Right hindlimb (tissue), 1 donor: ENCODE results near the gene RAB36.

ENCODE experiments used
- DNase-seq: peaks from one replicate; pipeline ENCODE4 v3.0.0-alpha.2; 2018

RAB36 gene

GRCh38 chr22:23144932-23145877 lies at the start of gene RAB36:
Gene RAB36, plus strand, starts transcription at chr22:23145477. Its CDS starts 1,140 bp downstream, at chr22:23146617.
- peak; percentile 96 for DNase-seq

DNA sequence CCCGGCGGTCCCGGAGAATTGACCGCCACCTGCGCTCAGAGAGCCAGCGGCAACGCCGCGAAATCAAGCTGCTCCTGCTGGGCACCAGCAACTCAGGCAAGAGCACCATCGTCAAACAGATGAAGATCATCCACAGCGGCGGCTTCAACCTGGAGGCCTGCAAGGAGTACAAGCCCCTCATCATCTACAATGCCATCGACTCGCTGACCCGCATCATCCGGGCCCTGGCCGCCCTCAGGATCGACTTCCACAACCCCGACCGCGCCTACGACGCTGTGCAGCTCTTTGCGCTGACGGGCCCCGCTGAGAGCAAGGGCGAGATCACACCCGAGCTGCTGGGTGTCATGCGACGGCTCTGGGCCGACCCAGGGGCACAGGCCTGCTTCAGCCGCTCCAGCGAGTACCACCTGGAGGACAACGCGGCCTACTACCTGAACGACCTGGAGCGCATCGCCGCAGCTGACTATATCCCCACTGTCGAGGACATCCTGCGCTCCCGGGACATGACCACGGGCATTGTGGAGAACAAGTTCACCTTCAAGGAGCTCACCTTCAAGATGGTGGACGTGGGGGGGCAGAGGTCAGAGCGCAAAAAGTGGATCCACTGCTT lies 49.4 kb upstream of the RAB36 start:
- no peak for DNase-seq

GRCh38 chr22:23097412-23098229 lies 47.7 kb upstream of the RAB36 start:
- no peak for DNase-seq

DNA sequence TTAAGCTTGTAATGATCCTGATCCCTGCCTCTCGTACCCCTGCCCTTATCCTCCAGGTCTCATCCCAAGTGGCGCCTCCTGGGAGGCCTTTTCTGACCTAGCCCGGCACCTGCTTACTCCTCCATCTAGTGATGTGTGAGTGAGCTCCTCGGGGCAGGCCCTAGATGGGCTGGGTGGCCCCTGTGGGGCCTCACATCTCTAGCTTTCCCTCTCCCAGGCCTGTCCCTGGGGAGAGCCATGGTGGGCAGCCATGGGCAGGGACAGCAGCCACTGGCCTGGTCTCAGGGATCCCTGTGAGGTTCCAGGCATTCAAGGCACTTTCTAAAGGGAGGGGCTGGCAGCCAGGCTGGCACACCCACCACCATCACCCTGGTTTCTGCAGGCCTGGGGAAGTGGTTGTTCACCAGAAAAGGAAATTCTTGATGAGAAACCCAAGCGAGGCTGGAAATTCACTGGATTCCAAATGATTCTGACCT lies 47.0 kb upstream of the RAB36 start:
- no peak for DNase-seq

- DNase-seq = peak; percentile 55
Observed at GRCh38 chr22:23098718-23099530, 46.4 kb upstream of the RAB36 start.

DNA sequence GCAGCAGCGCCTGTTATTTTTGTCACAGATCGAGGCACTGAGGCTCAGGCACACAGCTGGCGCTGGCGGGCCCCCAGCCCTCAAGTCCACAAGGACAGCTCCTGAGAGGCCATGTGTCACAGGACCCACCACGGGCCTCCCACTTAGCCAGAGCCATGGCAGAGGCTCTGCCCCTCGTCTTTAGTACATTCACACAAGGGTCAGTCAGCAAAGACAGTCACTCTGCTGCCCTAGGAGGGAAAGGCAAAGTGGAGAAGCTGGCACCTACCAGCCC lies 45.8 kb upstream of the RAB36 start:
- no peak for DNase-seq

- no peak for DNase-seq
Observed at GRCh38 chr22:23100124-23100801, 45.0 kb upstream of the RAB36 start.

DNA sequence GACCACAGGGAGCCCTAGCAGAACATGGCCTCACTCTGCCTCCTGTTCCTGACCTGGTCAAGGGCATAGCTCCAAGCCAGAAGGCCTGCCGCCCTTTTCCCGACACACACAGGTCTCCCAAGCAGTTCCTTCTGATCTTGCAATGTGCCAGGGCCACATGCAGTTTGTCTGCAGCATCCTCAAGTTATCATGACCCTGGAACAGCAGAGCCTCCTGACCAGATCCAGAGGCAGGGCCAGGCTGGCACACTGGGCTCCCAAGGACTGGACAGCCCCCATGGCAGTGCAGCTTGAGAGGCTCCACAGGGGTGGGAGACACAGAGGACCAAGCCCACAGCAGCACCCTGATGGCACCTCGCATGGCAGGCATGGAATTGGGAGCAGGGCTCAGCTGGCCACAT lies 43.8 kb upstream of the RAB36 start:
- no peak for DNase-seq

DNA sequence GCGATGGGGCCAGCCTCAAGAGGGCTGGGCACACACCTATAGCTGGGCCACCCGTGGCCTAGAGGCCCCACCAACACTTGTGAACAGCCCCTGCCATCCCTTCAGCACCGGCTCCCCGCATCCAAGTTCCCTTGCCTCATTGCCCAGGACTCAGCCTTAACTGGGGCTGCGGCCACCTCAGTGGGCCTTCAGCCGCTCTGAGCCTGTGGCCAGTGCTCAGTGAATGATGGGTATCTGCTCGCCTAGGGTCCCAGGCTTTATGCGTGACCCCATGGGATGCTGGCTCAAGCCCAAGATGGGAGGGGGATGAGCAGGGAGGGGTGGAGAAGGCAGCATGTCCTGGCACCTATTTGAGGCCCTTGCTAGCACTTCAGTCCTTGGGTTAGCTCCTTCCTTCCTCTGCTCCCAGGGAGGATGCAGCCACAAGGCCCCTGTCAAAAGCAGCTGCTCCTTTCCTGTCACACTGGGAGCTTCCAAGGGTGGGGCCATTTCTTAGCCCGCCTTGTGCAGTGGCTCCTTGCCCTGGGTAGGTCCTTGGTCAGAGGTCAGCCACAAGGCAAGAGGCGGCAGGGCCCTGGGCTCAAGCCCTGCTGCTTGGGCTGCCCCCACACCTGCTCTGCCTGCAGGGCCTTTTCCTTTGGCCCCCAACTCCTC lies 43.1 kb upstream of the RAB36 start:
- no peak for DNase-seq

GRCh38 chr22:23102776-23103175 lies 42.5 kb upstream of the RAB36 start:
- DNase-seq = no peak

- DNase-seq = no peak
Observed at GRCh38 chr22:23103199-23103954, 41.9 kb upstream of the RAB36 start.

- DNase-seq = no peak
Observed at GRCh38 chr22:23104187-23104971, 40.9 kb upstream of the RAB36 start.

DNA sequence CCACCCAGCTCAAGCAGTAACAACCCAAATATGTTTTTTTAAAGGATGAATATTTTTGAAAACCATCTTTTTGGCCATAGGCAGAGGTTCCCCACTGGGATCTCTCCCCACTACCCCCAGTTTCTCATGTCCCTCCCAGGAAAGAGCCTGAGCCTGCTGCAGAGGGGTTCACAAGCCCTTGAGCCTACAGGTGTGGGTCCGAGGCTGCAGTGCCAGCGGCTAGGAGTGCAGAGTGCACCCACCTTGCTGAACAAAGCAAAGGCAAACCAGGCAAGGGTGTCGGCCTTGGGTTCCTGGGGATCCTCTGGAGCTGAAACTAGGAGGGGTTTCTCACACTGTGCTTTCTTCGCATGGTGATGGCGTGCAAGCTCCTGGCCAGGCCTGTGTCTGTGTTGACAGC lies 40.0 kb upstream of the RAB36 start:
- no peak for DNase-seq

GRCh38 chr22:23105919-23106318 lies 39.4 kb upstream of the RAB36 start:
- DNase-seq = no peak

DNA sequence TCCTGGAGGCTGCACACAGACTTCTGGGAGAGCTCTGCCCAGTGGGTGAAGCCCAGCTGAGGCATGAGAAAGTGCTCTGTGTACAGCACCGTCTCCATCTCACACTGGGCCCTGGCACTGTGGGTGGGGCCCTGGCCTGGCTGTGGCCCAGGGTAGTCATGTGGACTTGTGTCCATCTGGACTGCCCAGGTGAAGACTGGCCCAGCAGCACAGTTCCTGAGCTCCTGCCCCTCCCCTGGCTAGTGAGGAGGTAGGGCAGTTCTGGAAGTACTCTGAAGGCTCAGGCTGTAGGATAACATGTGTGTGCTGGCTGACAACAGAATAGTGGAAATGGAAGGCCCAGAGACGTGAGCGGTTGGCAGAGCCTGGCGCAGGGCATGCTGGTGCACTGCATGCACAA lies 38.9 kb upstream of the RAB36 start:
- DNase-seq = no peak

DNA sequence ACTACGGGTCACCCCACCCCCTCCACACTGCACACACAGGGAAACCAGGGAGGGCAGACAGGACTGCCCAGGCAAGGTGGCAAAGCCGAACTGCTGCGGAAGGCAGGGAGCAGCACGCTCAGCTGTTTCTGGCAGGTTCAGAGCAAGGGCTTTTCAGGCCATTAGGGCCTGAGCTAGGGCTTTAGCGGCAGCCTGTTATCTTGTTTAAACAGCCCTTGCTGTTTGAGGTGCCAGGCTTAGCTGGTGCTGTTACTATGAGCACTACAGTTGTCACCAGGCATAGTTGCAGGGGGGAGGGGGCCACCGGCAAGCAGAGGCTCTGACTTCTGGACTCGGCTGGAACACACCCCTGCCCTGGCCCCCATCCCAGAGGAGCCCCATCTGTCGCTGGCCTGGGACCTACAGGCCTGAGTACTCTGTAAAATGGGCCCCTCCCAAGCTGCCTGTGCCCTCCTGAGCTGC lies 38.3 kb upstream of the RAB36 start:
- peak; percentile 80 for DNase-seq

- DNase-seq = no peak
Observed at GRCh38 chr22:23107487-23108248, 37.6 kb upstream of the RAB36 start.

- no peak for DNase-seq
Observed at GRCh38 chr22:23108249-23109078, 36.8 kb upstream of the RAB36 start.
